Trophoblast cell (in vitro differentiated cells and primary cell): Measurements from ENCODE around the gene SLU7.

ENCODE experiments used
- DNase-seq, 2 donors: peaks; one replicate each; pipeline ENCODE4 v3.0.0-alpha.2; 2016
- H2AFZ ChIP-seq: 2 replicates; pipeline ENCODE4 v1.6.1; 2013; ENCODE audit warnings: low read length, moderate library complexity, mild to moderate bottlenecking; ENCODE audit not compliant: insufficient read depth, poor library complexity
- H2AK5ac ChIP-seq: 2 replicates; pipeline ENCODE4 v1.6.1; 2013; ENCODE audit warnings: mild to moderate bottlenecking, low read length
- H2BK120ac ChIP-seq: 2 replicates; pipeline ENCODE4 v1.6.1; 2013; ENCODE audit warnings: low read length, mild to moderate bottlenecking, moderate library complexity; ENCODE audit not compliant: insufficient read depth, poor library complexity
- H2BK12ac ChIP-seq: 2 replicates; pipeline ENCODE4 v1.6.1; 2013; ENCODE audit warnings: mild to moderate bottlenecking, low read length, moderate library complexity
- H2BK5ac ChIP-seq: 2 replicates; pipeline ENCODE4 v1.6.1; 2013; ENCODE audit warnings: low read length, low read depth, moderate library complexity, mild to moderate bottlenecking; ENCODE audit not compliant: poor library complexity
- H3K14ac ChIP-seq: 2 replicates; pipeline ENCODE4 v1.6.1; 2013; ENCODE audit warnings: mild to moderate bottlenecking, low read length
- H3K18ac ChIP-seq: 2 replicates; pipeline ENCODE4 v1.6.1; 2013; ENCODE audit warnings: mild to moderate bottlenecking, low read length
- H3K23ac ChIP-seq: 2 replicates; pipeline ENCODE4 v1.6.1; 2013; ENCODE audit warnings: low read length
- H3K27ac ChIP-seq: 2 replicates; pipeline ENCODE4 v1.5.1; 2013; ENCODE audit warnings: low read depth, mild to moderate bottlenecking, inconsistent platforms, low read length, moderate library complexity
- H3K27me3 ChIP-seq: 2 replicates; pipeline ENCODE4 v1.6.1; 2013; ENCODE audit warnings: inconsistent platforms, mild to moderate bottlenecking, low read length, moderate library complexity; ENCODE audit not compliant: insufficient read depth
- H3K36me3 ChIP-seq, 2 experiments: 1 replicate in 1 of 2; 2 replicates in 1 of 2; pipeline ENCODE4 v1.6.1; 2013; ENCODE audit warnings: low read length in 2 of 2, mild to moderate bottlenecking in 2 of 2, moderate library complexity in 1 of 2; ENCODE audit not compliant: insufficient read depth in 2 of 2, control insufficient read depth in 1 of 2
- H3K4ac ChIP-seq: 2 replicates; pipeline ENCODE4 v1.6.1; 2013; ENCODE audit warnings: low read depth, mild to moderate bottlenecking, low read length, moderate library complexity
- H3K4me1 ChIP-seq, 2 experiments: 1 replicate in 1 of 2; 2 replicates in 1 of 2; pipeline ENCODE4 v1.6.1; 2013; ENCODE audit warnings: low read length in 2 of 2, mild to moderate bottlenecking in 2 of 2, moderate library complexity in 1 of 2; ENCODE audit not compliant: insufficient read depth in 2 of 2, control insufficient read depth in 1 of 2
- H3K4me2 ChIP-seq: 2 replicates; pipeline ENCODE4 v1.6.1; 2013; ENCODE audit warnings: inconsistent platforms, mild to moderate bottlenecking, low read length, moderate library complexity
- H3K4me3 ChIP-seq: 2 replicates; pipeline ENCODE4 v1.5.1; 2013; ENCODE audit warnings: mild to moderate bottlenecking, low read depth, low read length, inconsistent platforms
- H3K79me1 ChIP-seq: one replicate; pipeline ENCODE4 v1.6.1; 2013; ENCODE audit warnings: low read length
- H3K79me2 ChIP-seq: 2 replicates; pipeline ENCODE4 v1.6.1; 2013; ENCODE audit warnings: low read length, mild to moderate bottlenecking; ENCODE audit not compliant: control insufficient read depth, insufficient read depth, poor library complexity
- H3K9ac ChIP-seq: 2 replicates; pipeline ENCODE4 v1.6.1; 2013; ENCODE audit warnings: mild to moderate bottlenecking, low read length
- H3K9me3 ChIP-seq: 2 replicates; pipeline ENCODE4 v1.6.1; 2013; ENCODE audit warnings: low read depth, mild to moderate bottlenecking, control low read depth, inconsistent platforms, low read length; ENCODE audit not compliant: insufficient read depth
- H4K12ac ChIP-seq: 2 replicates; pipeline ENCODE4 v1.6.1; 2013; ENCODE audit warnings: low read depth, mild to moderate bottlenecking, low read length, moderate library complexity
- H4K8ac ChIP-seq: 2 replicates; pipeline ENCODE4 v1.6.1; 2013; ENCODE audit warnings: low read depth, mild to moderate bottlenecking, low read length, moderate library complexity
- H4K91ac ChIP-seq: one replicate; pipeline ENCODE4 v1.6.1; 2013; ENCODE audit warnings: low read depth, mild to moderate bottlenecking, low read length, moderate library complexity
- WGBS: extraction: QIAGEN DNeasy Blood & Tissue Kit; methylation state at CpG from one replicate; pipeline ENCODE4 v1.1.7; 2013; ENCODE audit warnings: missing lambda C conversion rate; ENCODE audit not compliant: insufficient read length, insufficient coverage; ENCODE audit errors: extremely low coverage; 5-methylcytosine and 5-hydroxymethylcytosine counted together

SLU7 gene

DNA sequence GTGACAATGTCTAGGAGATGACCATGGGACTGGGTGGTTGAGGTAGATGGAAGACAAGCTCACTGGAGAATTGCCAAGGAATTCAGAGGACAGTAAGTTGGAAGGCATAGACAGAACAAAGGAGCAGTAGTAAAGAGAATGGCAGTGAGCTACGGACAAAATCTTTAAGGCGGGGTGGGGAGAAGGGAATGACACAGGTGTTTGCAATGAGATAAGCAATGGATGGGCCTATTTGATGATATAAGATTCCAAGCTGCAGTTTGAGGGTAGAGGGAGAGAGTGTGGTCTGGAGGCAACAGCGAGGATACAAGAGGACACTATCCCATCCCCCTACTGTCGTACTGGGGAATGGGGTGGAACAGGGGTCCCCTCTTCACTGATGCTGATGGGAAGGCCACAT lies 17.1 kb upstream of the SLU7 start:
- Histone ChIP-seq H4K8ac (no peak overlapping the region), H2AK5ac (no peak overlapping the region)

GRCh38 chr5:160435532-160435931 lies 16.7 kb upstream of the SLU7 start:
- no CpG with 5 or more reads among the region's 1 CpG for WGBS
- Histone ChIP-seq H3K36me3 (no peaks in the 10 kb centered on the region), H4K12ac (no peak overlapping the region), H4K8ac (no peak overlapping the region), H3K79me2 (no peaks in the 10 kb centered on the region), H3K4me1 (peaks cover 0 to 1% of the 10 kb centered on the region in 2 experiments), H3K79me1 (no peaks in the 10 kb centered on the region), H3K14ac (no peak overlapping the region), H2AFZ (no peak overlapping the region), H3K9me3 (no peaks in the 10 kb centered on the region), H2AK5ac (no peak overlapping the region), H4K91ac (no peak overlapping the region), H3K4me3 (no peak overlapping the region), H2BK120ac (no peak overlapping the region), H3K9ac (no peak overlapping the region), H3K18ac (no peak overlapping the region), H3K4me2 (no peak overlapping the region), H2BK5ac (no peak overlapping the region), H3K23ac (no peak overlapping the region), H2BK12ac (no peak overlapping the region), H3K4ac (no peak overlapping the region), H3K27ac (no peak overlapping the region), H3K27me3 (no peaks in the 10 kb centered on the region)
- DNase-seq = no peak

More for the DNA sequence above, 17.1 kb upstream of the SLU7 start:
- Histone ChIP-seq H3K23ac (no peak overlapping the region), H3K4ac (no peak overlapping the region), H2AFZ (no peak overlapping the region), H3K9me3 (no peaks in the 10 kb centered on the region), H3K27ac (no peak overlapping the region), H3K18ac (no peak overlapping the region), H4K91ac (no peak overlapping the region), H2BK120ac (no peak overlapping the region), H3K4me2 (no peak overlapping the region), H3K79me2 (no peaks in the 10 kb centered on the region), H2BK5ac (no peak overlapping the region), H3K9ac (no peak overlapping the region), H3K79me1 (no peaks in the 10 kb centered on the region), H2BK12ac (no peak overlapping the region), H4K12ac (no peak overlapping the region), H3K36me3 (no peaks in the 10 kb centered on the region), H3K14ac (no peak overlapping the region), H3K4me1 (peaks cover 0 to 1% of the 10 kb centered on the region in 2 experiments), H3K4me3 (no peak overlapping the region), H3K27me3 (no peaks in the 10 kb centered on the region)
- WGBS = no CpG with 5 or more reads among the region's 4 CpGs
- no peak for DNase-seq

GRCh38 chr5:160434022-160434531 lies 15.2 kb upstream of the SLU7 start:
- no peak overlapping the region for H3K4me2 ChIP-seq
- no peak overlapping the region for H3K23ac ChIP-seq
- no peak overlapping the region for H4K91ac ChIP-seq
- no peak overlapping the region for H2BK5ac ChIP-seq
- DNase-seq = no peak
- no peak overlapping the region for H3K18ac ChIP-seq
- no peak overlapping the region for H2AFZ ChIP-seq
- H3K4me1 ChIP-seq = no peaks in the 10 kb centered on the region
- no peak overlapping the region for H2BK12ac ChIP-seq
- no peak overlapping the region for H3K4me3 ChIP-seq
- no peaks in the 10 kb centered on the region for H3K36me3 ChIP-seq
- no peak overlapping the region for H2AK5ac ChIP-seq
- H3K79me2 ChIP-seq = no peaks in the 10 kb centered on the region
- H3K9ac ChIP-seq = no peak overlapping the region
- H3K79me1 ChIP-seq = no peaks in the 10 kb centered on the region
- no CpG with 5 or more reads among the region's 9 CpGs for WGBS
- H3K14ac ChIP-seq = no peak overlapping the region
- no peak overlapping the region for H3K27ac ChIP-seq
- no peak overlapping the region for H2BK120ac ChIP-seq
- no peak overlapping the region for H4K12ac ChIP-seq
- no peaks in the 10 kb centered on the region for H3K27me3 ChIP-seq
- H3K4ac ChIP-seq = no peak overlapping the region
- no peaks in the 10 kb centered on the region for H3K9me3 ChIP-seq
- H4K8ac ChIP-seq = no peak overlapping the region

DNA sequence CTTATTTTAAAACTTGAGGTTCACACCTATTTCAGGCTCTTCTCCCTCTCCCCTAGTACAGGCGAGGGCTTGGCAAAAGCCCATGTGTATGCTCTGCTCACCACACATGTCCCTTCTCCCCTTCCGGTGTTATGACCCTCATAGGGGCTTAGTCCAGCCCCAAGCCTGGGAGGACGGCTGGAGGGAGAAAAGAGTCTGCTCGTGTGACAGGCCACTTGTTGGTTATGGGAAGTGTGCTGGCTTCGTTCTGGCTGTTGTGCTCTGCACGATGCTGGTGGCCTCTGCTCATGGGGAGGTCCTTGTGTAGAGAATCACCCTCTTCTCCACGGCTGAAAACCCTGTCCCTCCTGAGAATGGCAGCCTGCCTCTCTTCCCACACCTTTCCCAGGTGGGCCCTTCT lies 13.9 kb upstream of the SLU7 start:
- no CpG with 5 or more reads among the region's 7 CpGs for WGBS
- Histone ChIP-seq H4K91ac (no peak overlapping the region), H2BK12ac (no peak overlapping the region), H3K23ac (no peak overlapping the region), H3K4me2 (no peak overlapping the region), H3K79me2 (no peaks in the 10 kb centered on the region), H2AFZ (no peak overlapping the region), H3K4ac (no peak overlapping the region), H3K27ac (no peak overlapping the region), H3K27me3 (no peaks in the 10 kb centered on the region), H3K18ac (no peak overlapping the region), H3K4me1 (no peaks in the 10 kb centered on the region), H4K12ac (no peak overlapping the region), H3K9ac (no peak overlapping the region), H4K8ac (no peak overlapping the region), H2BK120ac (no peak overlapping the region), H3K9me3 (no peaks in the 10 kb centered on the region), H3K79me1 (no peaks in the 10 kb centered on the region), H3K36me3 (peaks cover 0 to under 1% of the 10 kb centered on the region in 2 experiments), H2BK5ac (no peak overlapping the region), H3K14ac (no peak overlapping the region), H2AK5ac (no peak overlapping the region), H3K4me3 (no peak overlapping the region)
- DNase-seq = no peak
